Fibroblast of lung (primary cell): Measurements from ENCODE around the gene FAAP24. TPM values are rescaled to one million over a fixed set of nuclear protein-coding genes. Genes with fewer than 3 reads are reported as not detected.
"Not testable (repeated sequence)": the region's sequence is repeated elsewhere in the genome, so short reads cannot be mapped to it uniquely, and the experiment has no call there.

ENCODE experiments used
- DNase-seq, 2 donors: peaks; one replicate each; pipeline versions ENCODE4 v3.0.0 to v3.0.0-alpha.2; 2010; ENCODE audit warnings: low read depth in 2 of 2
- H2AFZ ChIP-seq: 2 replicates; pipeline ENCODE4 v1.5.1; 2012; ENCODE audit warnings: low read length, control low read depth, inconsistent platforms
- H3K27ac ChIP-seq: 2 replicates; pipeline ENCODE4 v1.5.1; 2011; ENCODE audit warnings: low read length, control low read depth; ENCODE audit not compliant: insufficient read depth
- H3K27me3 ChIP-seq: 2 replicates; pipeline ENCODE4 v1.5.1; 2011; ENCODE audit warnings: mild to moderate bottlenecking, low read length; ENCODE audit not compliant: control insufficient read depth, insufficient read depth
- H3K36me3 ChIP-seq: 2 replicates; pipeline ENCODE4 v1.5.1; 2011; ENCODE audit warnings: low read length; ENCODE audit not compliant: control insufficient read depth, insufficient read depth
- H3K4me1 ChIP-seq: 2 replicates; pipeline ENCODE4 v1.5.1; 2011; ENCODE audit warnings: low read length; ENCODE audit not compliant: control insufficient read depth, insufficient read depth; ENCODE audit errors: extremely low read depth
- H3K4me2 ChIP-seq: 2 replicates; pipeline ENCODE4 v1.5.1; 2011; ENCODE audit warnings: low read length, control low read depth; ENCODE audit not compliant: insufficient read depth; ENCODE audit errors: extremely low read depth
- H3K4me3 ChIP-seq, 4 experiments: fragments of 200-600 bp in 1 of 4; sonication (generic) in 1 of 4; replicated peaks in 1 of 4; 2 replicates each; pipeline ENCODE4 v1.5.1; 2011 to 2016; ENCODE audit warnings: low read length in 4 of 4, low read depth in 3 of 4, mild to moderate bottlenecking in 3 of 4, control low read depth in 2 of 4, inconsistent platforms in 1 of 4, mixed read lengths in 1 of 4; ENCODE audit not compliant: insufficient read depth in 1 of 4; ENCODE audit errors: control extremely low read depth in 1 of 4
- H3K79me2 ChIP-seq: 2 replicates; pipeline ENCODE4 v1.5.1; 2012; ENCODE audit warnings: mild to moderate bottlenecking, low read length, inconsistent platforms; ENCODE audit not compliant: control insufficient read depth, insufficient read depth
- H3K9ac ChIP-seq: 2 replicates; pipeline ENCODE4 v1.5.1; 2011; ENCODE audit warnings: mild to moderate bottlenecking, low read length, control low read depth; ENCODE audit not compliant: insufficient read depth
- H3K9me3 ChIP-seq: 2 replicates; pipeline ENCODE4 v1.5.1; 2012; ENCODE audit warnings: low read depth, low read length; ENCODE audit not compliant: control insufficient read depth, insufficient read depth
- H4K20me1 ChIP-seq: 2 replicates; pipeline ENCODE4 v1.5.1; 2011; ENCODE audit warnings: low read length; ENCODE audit not compliant: control insufficient read depth, insufficient read depth; ENCODE audit errors: extremely low read depth
- EZH2 ChIP-seq: IDR thresholded peaks from 2 replicates; pipeline ENCODE4 v1.5.1; 2012; ENCODE audit warnings: low read length, control low read depth, mild to moderate bottlenecking; ENCODE audit errors: missing control alignments
- polyA plus RNA-seq, 2 donors: library from polyadenylated mRNA; depleted of rRNA in 1 of 2; stranded (reverse) in 1 of 2; unstranded in 1 of 2; fragments of >200 nt; gene quantifications; 2 replicates each; pipeline ENCODE4 v1.2.1, GENCODE V29; 2011 to 2012; ENCODE audit warnings: missing spikeins in 1 of 2
- total RNA-seq: library from RNA; depleted of rRNA; stranded (reverse); fragments of >200 nt; gene quantifications from 2 replicates; pipeline ENCODE4 v1.2.1, GENCODE V29; 2014
- TF ChIP-seq, protein P1 (sequence below), 2 donors: IDR thresholded peaks in 1 of 2; conservative IDR thresholded peaks in 1 of 2; 1 replicate in 1 of 2; 2 replicates in 1 of 2; pipeline ENCODE4 v1.5.1; 2011 to 2012; ENCODE audit warnings: low read length in 2 of 2, control low read depth in 1 of 2, inconsistent platforms in 1 of 2, low read depth in 1 of 2, mild to moderate bottlenecking in 1 of 2

FAAP24 gene
- total and polyA plus RNA-seq, 2 donors (not counting 1 experiment from before 2014, with no cell fraction given): 2.3 to 3.0 TPM

- no peak overlapping the region for H2AFZ ChIP-seq
- no peaks in the 10 kb centered on the region for H3K4me1 ChIP-seq
- H3K27me3 ChIP-seq: no peaks in the 10 kb centered on the region
- no peak overlapping the region for H3K9ac ChIP-seq
- no peaks in the 10 kb centered on the region for H3K36me3 ChIP-seq
- no peaks in the 10 kb centered on the region for H3K79me2 ChIP-seq
- H3K4me3 ChIP-seq: no peak overlapping the region
- no peak overlapping the region for H3K27ac ChIP-seq
- no peaks in the 10 kb centered on the region for H3K9me3 ChIP-seq
- DNase-seq: no peak
- no peak for TF ChIP-seq EZH2
- TF ChIP-seq, protein P1, sequence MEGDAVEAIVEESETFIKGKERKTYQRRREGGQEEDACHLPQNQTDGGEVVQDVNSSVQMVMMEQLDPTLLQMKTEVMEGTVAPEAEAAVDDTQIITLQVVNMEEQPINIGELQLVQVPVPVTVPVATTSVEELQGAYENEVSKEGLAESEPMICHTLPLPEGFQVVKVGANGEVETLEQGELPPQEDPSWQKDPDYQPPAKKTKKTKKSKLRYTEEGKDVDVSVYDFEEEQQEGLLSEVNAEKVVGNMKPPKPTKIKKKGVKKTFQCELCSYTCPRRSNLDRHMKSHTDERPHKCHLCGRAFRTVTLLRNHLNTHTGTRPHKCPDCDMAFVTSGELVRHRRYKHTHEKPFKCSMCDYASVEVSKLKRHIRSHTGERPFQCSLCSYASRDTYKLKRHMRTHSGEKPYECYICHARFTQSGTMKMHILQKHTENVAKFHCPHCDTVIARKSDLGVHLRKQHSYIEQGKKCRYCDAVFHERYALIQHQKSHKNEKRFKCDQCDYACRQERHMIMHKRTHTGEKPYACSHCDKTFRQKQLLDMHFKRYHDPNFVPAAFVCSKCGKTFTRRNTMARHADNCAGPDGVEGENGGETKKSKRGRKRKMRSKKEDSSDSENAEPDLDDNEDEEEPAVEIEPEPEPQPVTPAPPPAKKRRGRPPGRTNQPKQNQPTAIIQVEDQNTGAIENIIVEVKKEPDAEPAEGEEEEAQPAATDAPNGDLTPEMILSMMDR (conservative IDR thresholded peaks at IDR 0.05 in 1 of 2, IDR thresholded peaks at IDR 0.05 in 1 of 2; ENCODE audit: low read depth in 1 of 2, low read length in 2 of 2): no peak
- no peaks in the 10 kb centered on the region for H4K20me1 ChIP-seq
- H3K4me2 ChIP-seq: no peak overlapping the region
Observed at GRCh38 chr19:32936065-32936464, 36.0 kb upstream of the FAAP24 start.

DNA sequence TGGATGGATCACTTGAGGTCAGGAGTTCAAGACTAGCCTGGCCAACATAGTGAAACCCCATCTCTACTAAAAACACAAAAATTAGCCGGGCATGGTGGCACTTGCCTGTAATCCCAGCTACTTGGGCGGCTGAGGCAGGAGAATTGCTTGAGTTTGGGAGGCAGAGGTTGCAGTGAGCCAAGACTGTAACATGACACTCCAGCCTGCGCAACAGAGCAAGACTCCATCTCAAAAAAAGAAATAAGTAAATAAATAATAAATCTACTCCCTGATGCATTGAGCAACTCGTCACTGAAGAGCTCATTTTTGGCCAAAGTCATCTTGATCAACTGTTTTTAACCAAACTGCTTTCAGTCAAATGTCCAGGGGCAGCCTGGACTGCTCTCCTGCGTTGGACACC lies 30.8 kb upstream of the FAAP24 start:
- H3K9me3 ChIP-seq, H3K27ac ChIP-seq, H2AFZ ChIP-seq, H3K79me2 ChIP-seq, H3K4me3 ChIP-seq, H3K4me1 ChIP-seq, H3K4me2 ChIP-seq, H4K20me1 ChIP-seq, H3K27me3 ChIP-seq, H3K9ac ChIP-seq, H3K36me3 ChIP-seq: not testable (repeated sequence)
- peak in 1 of 2 donors; percentile 66 for DNase-seq

DNA sequence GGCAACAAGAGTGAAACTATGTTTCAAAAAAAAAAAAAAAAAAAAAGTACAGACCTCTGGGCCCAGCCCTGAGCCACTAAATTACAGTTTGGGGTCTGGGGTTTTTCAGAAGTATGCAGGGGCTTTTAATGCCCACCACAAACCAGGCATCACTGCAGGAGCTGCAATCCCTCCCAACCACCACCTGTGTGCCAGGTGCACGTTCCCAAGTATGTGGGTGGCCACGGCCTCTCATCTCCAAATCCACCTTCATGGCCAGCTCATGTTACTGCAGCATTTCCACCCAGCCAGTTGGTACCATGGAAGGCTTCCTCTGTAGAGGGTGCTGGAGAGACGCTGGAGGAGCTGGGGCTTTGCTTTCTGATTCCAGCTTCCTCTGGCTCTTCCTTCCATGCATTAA lies 26.8 kb upstream of the FAAP24 start:
- Histone ChIP-seq H3K4me2 (no peak overlapping the region), H4K20me1 (no peaks in the 10 kb centered on the region), H3K9me3 (no peaks in the 10 kb centered on the region), H2AFZ (no peak overlapping the region), H3K9ac (no peak overlapping the region), H3K4me1 (no peaks in the 10 kb centered on the region), H3K4me3 (no peak overlapping the region), H3K36me3 (peaks cover 6% of the 10 kb centered on the region), H3K27me3 (no peaks in the 10 kb centered on the region), H3K79me2 (no peaks in the 10 kb centered on the region), H3K27ac (no peak overlapping the region)
- DNase-seq: no peak
- TF ChIP-seq, protein P1 (conservative IDR thresholded peaks at IDR 0.05 in 1 of 2, IDR thresholded peaks at IDR 0.05 in 1 of 2; ENCODE audit: low read depth in 1 of 2, low read length in 2 of 2): no peak
- TF ChIP-seq EZH2: no peak
